BJ (cell line): ENCODE results near the gene KIF7. TPM values are rescaled to one million over a fixed set of nuclear protein-coding genes. Genes with fewer than 3 reads are reported as not detected.
A peak's percentile ranks its signal among the peaks of the same experiment; 100 is the strongest.

Experiments used
- CTCF ChIA-PET: fragments of 350-600 bp; formaldehyde crosslinking; extraction: SDS; loops from one replicate; lab custom pipeline; 2021; ENCODE audit warnings: antibody characterized with exemption, inconsistent platforms; lab: Yijun Ruan, JAX
- POLR2A ChIA-PET: fragments of 300-600 bp; sonication (Branson Sonifier 250); formaldehyde crosslinking; extraction: SDS; loops from one replicate; lab custom pipeline; 2021; ENCODE audit warnings: antibody characterized with exemption; lab: Charles Lee
- DNase-seq: peaks from one replicate; pipeline ENCODE4 v3.0.0-alpha.2; 2011; ENCODE audit warnings: low read depth
- H3K27me3 ChIP-seq: 2 replicates; pipeline ENCODE4 v1.6.0; 2011; ENCODE audit warnings: low read length; ENCODE audit not compliant: control insufficient read depth, insufficient read depth
- H3K36me3 ChIP-seq: 2 replicates; pipeline ENCODE4 v1.5.1; 2011; ENCODE audit warnings: low read length; ENCODE audit not compliant: control insufficient read depth, insufficient read depth
- H3K4me3 ChIP-seq: 2 replicates; pipeline ENCODE4 v1.5.1; 2011; ENCODE audit warnings: low read depth, mild to moderate bottlenecking, control low read depth, low read length
- CTCF ChIP-seq: IDR thresholded peaks from 2 replicates; pipeline ENCODE4 v1.5.1; 2011; ENCODE audit warnings: low read depth, mild to moderate bottlenecking, control low read depth, inconsistent platforms, low read length, moderate library complexity; ENCODE audit not compliant: insufficient read depth
- polyA minus RNA-seq: library from RNA; depleted of rRNA, polyadenylated mRNA; stranded (reverse); fragments of >200 nt; gene quantifications from 2 replicates; pipeline ENCODE4 v1.2.3, GENCODE V29; 2011; rRNA and poly(A)+ RNA removed
- polyA plus RNA-seq: library from polyadenylated mRNA; depleted of rRNA; stranded (reverse); fragments of >200 nt; gene quantifications from 2 replicates; pipeline ENCODE4 v1.2.3, GENCODE V29; 2011; rRNA removed

KIF7 gene
- polyA plus RNA-seq (5.4 and 7.5 TPM in 2 replicates), polyA minus RNA-seq (3.3 and 4.5 TPM in 2 replicates)

GRCh38 chr15:89654847-89655805 is at the start of gene KIF7:
Gene KIF7 (minus strand): TSS chr15:89655467. CDS start chr15:89652930, 2,537 bp downstream.
- peak within 1 kb of the TSS; percentile 61 for H3K4me3 ChIP-seq
- POLR2A ChIA-PET: no interaction called here
- no peak for DNase-seq
- peaks cover 4% of the 10 kb centered on the region for H3K36me3 ChIP-seq
- H3K27me3 ChIP-seq: no peaks in the 10 kb centered on the region
- no peak for TF ChIP-seq CTCF
- CTCF ChIA-PET: interaction anchor here (0.8 to 1.2 kb wide), 3 partner anchors 11 to 137 kb away, joined by 3 to 4 read pairs (median 3); partner anchors contain the start of gene MESP1

- Histone ChIP-seq H3K4me3 (no peak overlapping the region), H3K36me3 (no peaks in the 10 kb centered on the region), H3K27me3 (peaks cover 15% of the 10 kb centered on the region)
- ChIA-PET CTCF (no interaction called here), POLR2A (no interaction called here)
- TF ChIP-seq CTCF: no peak
- no peak for DNase-seq
These were observed 49.1 kb upstream of the KIF7 start for GRCh38 chr15:89704411-89704810.

GRCh38 chr15:89695198-89695597 is 39.9 kb upstream of the KIF7 start:
- ChIA-PET POLR2A (no interaction called here), CTCF (no interaction called here)
- Histone ChIP-seq H3K4me3 (no peak overlapping the region), H3K27me3 (peaks cover 2% of the 10 kb centered on the region), H3K36me3 (no peaks in the 10 kb centered on the region)
- DNase-seq: no peak
- no peak for TF ChIP-seq CTCF

- Histone ChIP-seq H3K4me3 (no peak overlapping the region), H3K27me3 (peaks cover 2% of the 10 kb centered on the region), H3K36me3 (no peaks in the 10 kb centered on the region)
- ChIA-PET CTCF (no interaction called here), POLR2A (no interaction called here)
- TF ChIP-seq CTCF: no peak
- DNase-seq: no peak
These were observed 38.4 kb upstream of the KIF7 start for GRCh38 chr15:89693696-89694095.

- no peak for DNase-seq
- CTCF ChIA-PET: no interaction called here
- no peaks in the 10 kb centered on the region for H3K36me3 ChIP-seq
- peaks cover 2% of the 10 kb centered on the region for H3K27me3 ChIP-seq
- no peak for TF ChIP-seq CTCF
- POLR2A ChIA-PET: no interaction called here
- H3K4me3 ChIP-seq: no peak overlapping the region
These were observed 37.8 kb upstream of the KIF7 start for GRCh38 chr15:89693091-89693490.
